Neural cell (in vitro differentiated cells): ENCODE data around the gene LDB2. TPM values are rescaled to one million over a fixed set of nuclear protein-coding genes. Genes with fewer than 3 reads are reported as not detected.

ENCODE experiments used
- H2AFZ ChIP-seq: fragments of 200-600, 300-800 bp; sonication (generic), shearing (Covaris generic); 2 replicates; pipeline ENCODE4 v1.6.0; 2014; ENCODE audit warnings: low read depth, mild to moderate bottlenecking, antibody characterized with exemption, low read length, moderate library complexity
- H3F3A ChIP-seq: fragments of 200-600 bp; shearing (Covaris generic); 2 replicates; pipeline ENCODE4 v1.6.1; 2016; ENCODE audit warnings: mild to moderate bottlenecking, moderate library complexity, mixed read lengths, antibody characterized with exemption, low read length; ENCODE audit not compliant: insufficient read depth, poor library complexity, severe bottlenecking
- H3K27ac ChIP-seq: fragments of 200-600, 300-800 bp; sonication (generic), shearing (Covaris generic); 2 replicates; pipeline ENCODE4 v1.5.1; 2014; ENCODE audit warnings: mild to moderate bottlenecking, low read length, moderate library complexity
- H3K27me3 ChIP-seq: fragments of 300-800, 200-600 bp; sonication (generic), shearing (Covaris generic); 2 replicates; pipeline ENCODE4 v1.6.0; 2014; ENCODE audit warnings: mild to moderate bottlenecking, low read depth, low read length, moderate library complexity; ENCODE audit not compliant: insufficient read depth
- H3K36me3 ChIP-seq: fragments of 300-800, 200-600 bp; sonication (generic), shearing (Covaris generic); 2 replicates; pipeline ENCODE4 v1.5.1; 2014; ENCODE audit warnings: mild to moderate bottlenecking, antibody characterized with exemption, low read length, moderate library complexity; ENCODE audit not compliant: insufficient read depth
- H3K4me2 ChIP-seq: fragments of 300-800, 200-600 bp; sonication (generic), shearing (Covaris generic); 2 replicates; pipeline ENCODE4 v1.6.0; 2014; ENCODE audit warnings: mild to moderate bottlenecking, low read length
- H3K4me3 ChIP-seq: fragments of 300-800, 200-600 bp; sonication (generic), shearing (Covaris generic); 2 replicates; pipeline ENCODE4 v1.5.1; 2014; ENCODE audit warnings: mild to moderate bottlenecking, low read length, moderate library complexity
- H3K79me2 ChIP-seq: fragments of 200-600 bp; shearing (Covaris generic); replicated peaks from 2 replicates; pipeline ENCODE4 v1.6.0; 2014; ENCODE audit warnings: mild to moderate bottlenecking, low read length, moderate library complexity; ENCODE audit not compliant: insufficient read depth
- H3K9ac ChIP-seq: fragments of 300-800, 200-600 bp; sonication (generic), shearing (Covaris generic); 2 replicates; pipeline ENCODE4 v1.6.1; 2016; ENCODE audit warnings: mild to moderate bottlenecking, low read length, mixed read lengths
- H3K9me2 ChIP-seq: fragments of 200-600 bp; shearing (Covaris generic); 2 replicates; pipeline ENCODE4 v1.6.1; 2016; ENCODE audit warnings: mild to moderate bottlenecking, low read length, mixed read lengths; ENCODE audit not compliant: insufficient read depth
- H3K9me3 ChIP-seq: fragments of 200-600, 300-800 bp; sonication (generic), shearing (Covaris generic); 2 replicates; pipeline ENCODE4 v1.6.1; 2016; ENCODE audit warnings: mild to moderate bottlenecking, mixed run types, low read length, moderate library complexity, mixed read lengths
- H4K20me1 ChIP-seq: fragments of 200-600 bp; shearing (Covaris generic); 2 replicates; pipeline ENCODE4 v1.6.1; 2016; ENCODE audit warnings: mild to moderate bottlenecking, mixed run types; ENCODE audit not compliant: insufficient read depth
- EP300 ChIP-seq: fragments of 450-650 bp; conservative IDR thresholded peaks from 2 replicates; pipeline ENCODE4 v1.6.1; 2014; ENCODE audit warnings: antibody characterized with exemption, mild to moderate bottlenecking, moderate library complexity; ENCODE audit not compliant: poor library complexity, severe bottlenecking
- EZH2 ChIP-seq: fragments of 200-600, 300-800 bp; shearing (Covaris generic), sonication (generic); IDR thresholded peaks from 2 replicates; pipeline ENCODE4 v1.6.1; 2014; ENCODE audit warnings: antibody characterized with exemption, low read length, borderline replicate concordance, mild to moderate bottlenecking; ENCODE audit not compliant: insufficient read depth, poor library complexity, severe bottlenecking
- MXI1 ChIP-seq: fragments of 450-650 bp; conservative IDR thresholded peaks from 2 replicates; pipeline ENCODE4 v1.6.1; 2014; ENCODE audit warnings: antibody characterized with exemption, mild to moderate bottlenecking; ENCODE audit not compliant: poor library complexity, severe bottlenecking
- POLR2AphosphoS5 ChIP-seq: IDR thresholded peaks from 2 replicates; pipeline ENCODE4 v1.6.1; 2012
- RAD21 ChIP-seq: fragments of 450-650 bp; conservative IDR thresholded peaks from 2 replicates; pipeline ENCODE4 v1.6.1; 2014; ENCODE audit warnings: antibody characterized with exemption, mild to moderate bottlenecking, moderate library complexity
- SMC3 ChIP-seq: fragments of 450-650 bp; conservative IDR thresholded peaks from 2 replicates; pipeline ENCODE4 v1.6.1; 2014; ENCODE audit warnings: antibody characterized with exemption, mild to moderate bottlenecking, moderate library complexity; ENCODE audit not compliant: poor library complexity
- TAF1 ChIP-seq: IDR thresholded peaks from 2 replicates; pipeline ENCODE4 v1.6.1; 2012; ENCODE audit warnings: low read depth
- polyA plus RNA-seq: library from polyadenylated mRNA; depleted of rRNA; stranded (reverse); fragments of >200 nt; gene quantifications from 2 replicates; pipeline ENCODE4 v1.2.3, GENCODE V29; 2014
- TF ChIP-seq, protein P1 (sequence below): IDR thresholded peaks from 2 replicates; pipeline ENCODE4 v1.6.1; 2012; ENCODE audit warnings: borderline replicate concordance
- TF ChIP-seq, protein P2 (sequence below): fragments of 450-650 bp; IDR thresholded peaks from 2 replicates; pipeline ENCODE4 v1.5.1; 2014; ENCODE audit warnings: antibody characterized with exemption, mild to moderate bottlenecking, moderate library complexity; ENCODE audit not compliant: poor library complexity, severe bottlenecking

Gene LDB2
- polyA plus RNA-seq, 1 donor from 2014 or later, result 58.9 TPM

DNA sequence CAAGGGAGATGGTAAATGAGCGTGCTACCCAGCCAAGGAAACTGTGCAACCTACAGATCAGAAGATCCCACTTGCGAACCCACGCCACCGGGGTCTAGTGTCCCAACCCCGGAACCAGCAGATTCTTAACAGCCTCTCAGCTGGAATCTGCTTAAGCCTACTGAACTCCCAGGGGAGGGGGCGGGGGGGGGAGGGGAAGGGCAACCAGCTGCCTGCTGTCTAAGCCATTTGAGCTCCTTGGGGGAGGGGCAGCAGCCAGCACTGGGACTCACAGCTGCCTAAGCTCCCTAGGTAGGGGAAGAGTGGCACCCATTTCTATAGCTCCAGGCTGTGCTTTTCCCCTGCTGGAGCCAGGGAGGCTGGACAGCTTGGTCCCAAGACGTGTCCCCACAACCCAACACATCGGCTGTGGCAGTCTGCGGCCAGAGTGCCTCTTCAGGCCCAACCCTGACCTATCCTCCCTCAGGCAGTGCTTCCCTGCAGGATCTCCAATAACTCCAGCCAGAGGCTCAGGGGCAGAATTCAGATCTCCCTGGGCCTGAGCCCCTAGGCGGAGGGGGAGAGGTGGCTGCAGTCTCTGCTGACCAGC, 289.2 kb downstream of the LDB2 start:
- Histone ChIP-seq H3K36me3 (no peaks in the 10 kb centered on the region), H3K9me2 (no peaks in the 10 kb centered on the region), H3K79me2 (no peaks in the 10 kb centered on the region), H2AFZ (no peak overlapping the region), H4K20me1 (no peaks in the 10 kb centered on the region), H3K9ac (no peak overlapping the region), H3F3A (no peaks in the 10 kb centered on the region), H3K9me3 (no peaks in the 10 kb centered on the region), H3K27ac (no peak overlapping the region), H3K4me2 (no peak overlapping the region), H3K27me3 (no peaks in the 10 kb centered on the region), H3K4me3 (no peak overlapping the region)
- TF ChIP-seq EZH2 (no peak), SMC3 (no peak), RAD21 (no peak), TAF1 (no peak), MXI1 (no peak), POLR2AphosphoS5 (no peak), EP300 (no peak)
- TF ChIP-seq, protein P1, sequence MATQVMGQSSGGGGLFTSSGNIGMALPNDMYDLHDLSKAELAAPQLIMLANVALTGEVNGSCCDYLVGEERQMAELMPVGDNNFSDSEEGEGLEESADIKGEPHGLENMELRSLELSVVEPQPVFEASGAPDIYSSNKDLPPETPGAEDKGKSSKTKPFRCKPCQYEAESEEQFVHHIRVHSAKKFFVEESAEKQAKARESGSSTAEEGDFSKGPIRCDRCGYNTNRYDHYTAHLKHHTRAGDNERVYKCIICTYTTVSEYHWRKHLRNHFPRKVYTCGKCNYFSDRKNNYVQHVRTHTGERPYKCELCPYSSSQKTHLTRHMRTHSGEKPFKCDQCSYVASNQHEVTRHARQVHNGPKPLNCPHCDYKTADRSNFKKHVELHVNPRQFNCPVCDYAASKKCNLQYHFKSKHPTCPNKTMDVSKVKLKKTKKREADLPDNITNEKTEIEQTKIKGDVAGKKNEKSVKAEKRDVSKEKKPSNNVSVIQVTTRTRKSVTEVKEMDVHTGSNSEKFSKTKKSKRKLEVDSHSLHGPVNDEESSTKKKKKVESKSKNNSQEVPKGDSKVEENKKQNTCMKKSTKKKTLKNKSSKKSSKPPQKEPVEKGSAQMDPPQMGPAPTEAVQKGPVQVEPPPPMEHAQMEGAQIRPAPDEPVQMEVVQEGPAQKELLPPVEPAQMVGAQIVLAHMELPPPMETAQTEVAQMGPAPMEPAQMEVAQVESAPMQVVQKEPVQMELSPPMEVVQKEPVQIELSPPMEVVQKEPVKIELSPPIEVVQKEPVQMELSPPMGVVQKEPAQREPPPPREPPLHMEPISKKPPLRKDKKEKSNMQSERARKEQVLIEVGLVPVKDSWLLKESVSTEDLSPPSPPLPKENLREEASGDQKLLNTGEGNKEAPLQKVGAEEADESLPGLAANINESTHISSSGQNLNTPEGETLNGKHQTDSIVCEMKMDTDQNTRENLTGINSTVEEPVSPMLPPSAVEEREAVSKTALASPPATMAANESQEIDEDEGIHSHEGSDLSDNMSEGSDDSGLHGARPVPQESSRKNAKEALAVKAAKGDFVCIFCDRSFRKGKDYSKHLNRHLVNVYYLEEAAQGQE, result no peak
- TF ChIP-seq, protein P2, sequence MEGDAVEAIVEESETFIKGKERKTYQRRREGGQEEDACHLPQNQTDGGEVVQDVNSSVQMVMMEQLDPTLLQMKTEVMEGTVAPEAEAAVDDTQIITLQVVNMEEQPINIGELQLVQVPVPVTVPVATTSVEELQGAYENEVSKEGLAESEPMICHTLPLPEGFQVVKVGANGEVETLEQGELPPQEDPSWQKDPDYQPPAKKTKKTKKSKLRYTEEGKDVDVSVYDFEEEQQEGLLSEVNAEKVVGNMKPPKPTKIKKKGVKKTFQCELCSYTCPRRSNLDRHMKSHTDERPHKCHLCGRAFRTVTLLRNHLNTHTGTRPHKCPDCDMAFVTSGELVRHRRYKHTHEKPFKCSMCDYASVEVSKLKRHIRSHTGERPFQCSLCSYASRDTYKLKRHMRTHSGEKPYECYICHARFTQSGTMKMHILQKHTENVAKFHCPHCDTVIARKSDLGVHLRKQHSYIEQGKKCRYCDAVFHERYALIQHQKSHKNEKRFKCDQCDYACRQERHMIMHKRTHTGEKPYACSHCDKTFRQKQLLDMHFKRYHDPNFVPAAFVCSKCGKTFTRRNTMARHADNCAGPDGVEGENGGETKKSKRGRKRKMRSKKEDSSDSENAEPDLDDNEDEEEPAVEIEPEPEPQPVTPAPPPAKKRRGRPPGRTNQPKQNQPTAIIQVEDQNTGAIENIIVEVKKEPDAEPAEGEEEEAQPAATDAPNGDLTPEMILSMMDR, result no peak

DNA sequence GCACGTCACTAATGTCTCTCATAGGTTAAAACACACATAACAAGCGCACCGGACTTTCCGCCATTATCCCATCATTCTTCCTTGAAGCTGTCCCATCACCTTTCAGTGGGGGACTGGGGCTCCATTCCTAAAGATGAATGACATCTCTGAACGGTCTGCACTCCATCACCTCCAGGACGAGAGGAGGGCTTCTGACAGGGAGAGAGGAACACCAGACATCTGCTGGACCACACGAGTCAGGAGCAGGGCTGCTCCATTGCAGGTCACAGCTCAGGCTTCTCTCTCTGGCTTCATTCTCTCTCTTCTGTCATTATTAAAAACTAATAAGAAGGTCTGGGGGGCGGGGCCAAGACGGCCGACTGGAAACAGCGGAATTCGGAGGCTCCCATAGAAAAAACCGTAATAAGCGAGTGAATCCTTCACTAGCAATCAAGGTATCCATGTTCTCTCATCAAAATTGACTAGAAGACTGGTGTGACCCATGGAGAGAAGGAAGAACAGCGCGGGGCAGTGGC, 289.8 kb downstream of the LDB2 start:
- H2AFZ ChIP-seq, result no peak overlapping the region
- H3K9me2 ChIP-seq, result no peaks in the 10 kb centered on the region
- H4K20me1 ChIP-seq, result no peaks in the 10 kb centered on the region
- no peaks in the 10 kb centered on the region for H3F3A ChIP-seq
- no peaks in the 10 kb centered on the region for H3K79me2 ChIP-seq
- no peak overlapping the region for H3K9ac ChIP-seq
- H3K9me3 ChIP-seq, result no peaks in the 10 kb centered on the region
- H3K27ac ChIP-seq, result no peak overlapping the region
- H3K4me3 ChIP-seq, result no peak overlapping the region
- TF ChIP-seq, protein P1, result no peak
- no peak for TF ChIP-seq EP300
- no peak for TF ChIP-seq SMC3
- TF ChIP-seq, protein P2, result no peak
- no peak for TF ChIP-seq MXI1
- no peak for TF ChIP-seq RAD21
- TF ChIP-seq POLR2AphosphoS5, result no peak
- no peak for TF ChIP-seq TAF1
- no peak for TF ChIP-seq EZH2
- no peaks in the 10 kb centered on the region for H3K36me3 ChIP-seq
- no peak overlapping the region for H3K4me2 ChIP-seq
- no peaks in the 10 kb centered on the region for H3K27me3 ChIP-seq
